GM19467 (cell line): ENCODE data around the gene PIANP.
"Not testable (repeated sequence)": the region's sequence is repeated elsewhere in the genome, so short reads cannot be mapped to it uniquely, and the experiment has no call there.

ENCODE experiments used
- ATAC-seq: cut with Tn5 transposase; IDR thresholded peaks from one replicate; pipeline ENCODE4 v1.9.1; 2021; ENCODE audit warnings: mild to moderate bottlenecking, moderate library complexity; ENCODE audit not compliant: unreplicated experiment

PIANP gene, protein sequence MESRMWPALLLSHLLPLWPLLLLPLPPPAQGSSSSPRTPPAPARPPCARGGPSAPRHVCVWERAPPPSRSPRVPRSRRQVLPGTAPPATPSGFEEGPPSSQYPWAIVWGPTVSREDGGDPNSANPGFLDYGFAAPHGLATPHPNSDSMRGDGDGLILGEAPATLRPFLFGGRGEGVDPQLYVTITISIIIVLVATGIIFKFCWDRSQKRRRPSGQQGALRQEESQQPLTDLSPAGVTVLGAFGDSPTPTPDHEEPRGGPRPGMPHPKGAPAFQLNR

DNA sequence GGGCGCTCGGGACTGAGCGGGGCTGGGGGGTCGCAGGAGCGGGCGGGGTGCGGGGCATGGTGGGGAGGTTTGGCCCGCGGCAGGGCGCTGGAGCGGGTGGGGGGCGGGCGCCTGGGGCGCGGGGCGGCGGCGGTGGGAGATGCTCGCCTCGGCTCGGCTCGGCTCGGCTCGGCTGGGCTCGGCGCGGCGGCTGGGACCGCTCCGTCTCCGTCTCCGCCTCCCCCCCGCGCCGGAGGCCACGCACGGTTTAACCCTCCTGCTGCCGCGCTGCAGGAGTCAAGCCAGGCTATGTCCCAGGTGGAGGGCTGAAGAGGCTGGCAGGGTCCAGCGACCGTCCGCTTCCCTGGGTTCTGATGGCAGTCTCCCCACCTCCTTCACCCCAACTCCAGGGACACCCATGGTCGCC lies at the start of gene PIANP:
PIANP (minus strand) TSS at position 170 of the 406 bp plus-strand sequence. CDS start 2,754 bp downstream, outside the sequence.
- ATAC-seq, result no peak

DNA sequence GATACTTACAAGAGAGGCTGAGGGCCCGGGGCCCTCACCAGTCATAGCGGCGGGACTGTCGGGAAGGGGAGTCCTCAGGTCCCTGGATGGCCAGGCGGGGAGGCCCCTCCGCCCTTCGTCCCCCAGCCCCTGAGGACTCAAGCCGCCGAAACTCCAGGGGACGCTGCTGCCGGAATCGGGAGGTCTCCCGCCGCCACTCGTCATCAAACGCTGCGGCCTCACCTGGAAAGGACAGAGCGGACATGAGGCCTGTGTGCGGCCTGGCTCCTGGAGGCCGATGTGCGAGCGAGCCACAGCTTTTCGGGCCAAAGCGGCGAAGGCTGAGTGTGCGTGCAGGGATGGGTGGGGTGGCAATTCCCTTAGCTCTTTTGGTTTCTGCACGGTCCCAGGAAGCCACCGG lies 48.1 kb upstream of the PIANP start:
- ATAC-seq, result no peak

DNA sequence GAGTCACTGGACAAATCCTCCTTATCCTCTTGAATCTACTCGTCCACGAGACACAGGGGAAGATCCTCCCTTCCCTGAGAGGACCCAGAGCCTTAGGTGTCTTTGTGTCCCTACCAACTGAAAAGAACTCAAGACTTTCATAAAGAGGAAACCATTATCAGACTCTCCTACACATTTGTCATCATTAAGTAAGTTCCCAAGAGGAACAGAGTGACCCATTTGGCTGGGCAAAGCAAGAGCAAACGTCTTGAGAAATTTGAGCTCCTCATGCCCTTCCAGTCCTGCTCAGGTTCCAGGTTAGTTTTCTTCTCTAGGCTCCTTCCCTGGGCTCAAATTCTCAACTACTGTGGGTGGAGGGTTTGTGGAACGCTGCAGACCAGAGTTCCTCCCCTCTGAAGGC lies 46.6 kb upstream of the PIANP start:
- no peak for ATAC-seq

DNA sequence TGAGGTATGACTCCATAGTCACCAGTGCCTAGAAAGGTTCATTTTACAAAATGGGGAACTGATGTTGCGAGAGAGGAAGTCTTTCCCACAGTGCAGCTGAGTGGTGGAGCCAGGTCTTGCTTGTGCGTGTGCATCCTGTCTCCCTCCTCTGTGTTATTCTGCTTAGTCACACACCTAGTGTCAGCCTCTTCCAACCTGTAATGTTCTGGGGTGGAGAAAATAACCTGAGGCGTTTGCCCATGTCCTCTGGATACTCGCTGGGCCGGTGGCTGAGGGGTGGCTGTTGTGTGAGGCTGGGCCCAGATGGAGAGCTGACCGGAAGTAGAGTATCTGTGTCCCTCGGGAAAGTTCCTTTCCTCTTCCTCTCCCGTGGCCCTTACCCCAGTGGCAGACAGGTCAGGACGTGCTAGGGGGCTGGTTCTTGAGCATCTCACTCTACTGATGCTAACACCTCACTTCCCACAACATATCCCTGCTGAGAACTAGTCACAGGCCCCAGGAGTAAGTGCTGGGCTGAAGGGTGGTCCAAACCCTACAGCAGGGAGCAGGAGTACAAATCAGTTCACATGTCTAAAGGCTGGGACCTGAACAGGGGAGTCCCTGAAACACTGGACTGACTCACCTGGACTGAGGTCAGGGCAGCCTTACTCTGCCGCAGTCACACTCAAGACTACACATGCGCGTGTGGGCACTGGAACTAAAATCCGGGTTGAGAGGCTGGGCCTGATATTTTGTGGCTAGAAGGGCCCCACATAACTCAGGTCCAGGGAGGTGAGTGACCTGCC lies 45.3 kb upstream of the PIANP start:
- ATAC-seq, result no peak

DNA sequence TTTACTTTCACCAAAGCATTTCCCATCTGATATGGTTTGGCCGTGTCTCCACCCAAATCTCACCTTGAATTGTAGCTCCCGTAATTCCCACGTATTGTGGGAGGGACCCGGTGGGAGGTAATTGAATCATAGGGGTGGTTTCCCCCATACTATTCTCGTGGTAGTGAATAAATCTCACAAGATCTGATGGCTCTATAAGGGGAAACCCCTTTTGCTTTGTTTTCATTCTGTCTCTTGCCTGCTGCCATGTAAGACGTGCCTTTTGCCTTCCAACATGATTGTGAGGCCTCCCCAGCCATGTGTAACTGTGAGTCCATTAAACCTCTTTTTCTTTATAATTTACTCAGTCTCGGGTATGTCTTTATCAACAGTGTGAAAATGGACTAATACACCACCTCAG lies 42.7 kb upstream of the PIANP start:
- not testable (repeated sequence) for ATAC-seq

DNA sequence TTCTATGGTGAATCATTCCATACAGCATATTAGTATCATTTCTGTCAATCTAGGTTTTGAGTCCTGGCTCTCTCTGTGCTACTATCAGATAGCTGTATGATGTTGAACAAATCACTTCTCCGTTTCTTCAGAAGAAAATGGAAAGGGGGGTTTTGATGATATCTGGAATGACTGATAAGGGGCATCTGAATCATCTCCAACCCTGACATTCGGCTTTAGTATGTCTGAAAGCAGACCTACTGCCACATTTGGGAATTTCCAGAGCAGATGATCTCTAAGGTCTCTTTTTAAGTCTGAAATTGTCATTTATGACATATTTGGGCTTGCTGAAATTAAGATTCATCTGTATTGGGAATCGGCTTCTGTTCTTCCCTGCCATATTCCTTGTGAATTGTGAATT lies 42.2 kb upstream of the PIANP start:
- ATAC-seq, result no peak

DNA sequence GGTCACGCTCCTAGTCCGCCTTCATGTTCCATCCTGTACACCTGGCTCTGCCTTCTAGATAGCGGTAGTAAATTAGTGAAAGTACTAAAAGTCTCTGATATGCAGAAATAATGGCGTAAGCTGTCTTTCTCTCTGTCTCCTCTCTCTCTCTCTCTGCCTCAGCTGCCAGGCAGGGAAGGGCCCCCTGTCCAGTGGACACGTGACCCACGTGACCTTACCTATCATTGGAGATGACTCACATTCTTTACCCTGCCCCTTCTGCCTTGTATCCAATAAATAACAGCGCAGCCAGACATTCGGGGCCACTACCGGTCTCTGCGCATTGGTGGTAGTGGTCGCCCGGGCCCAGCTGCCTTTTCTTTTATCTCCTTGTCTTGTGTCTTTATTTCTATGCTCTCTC lies 41.5 kb upstream of the PIANP start:
- not testable (repeated sequence) for ATAC-seq

DNA sequence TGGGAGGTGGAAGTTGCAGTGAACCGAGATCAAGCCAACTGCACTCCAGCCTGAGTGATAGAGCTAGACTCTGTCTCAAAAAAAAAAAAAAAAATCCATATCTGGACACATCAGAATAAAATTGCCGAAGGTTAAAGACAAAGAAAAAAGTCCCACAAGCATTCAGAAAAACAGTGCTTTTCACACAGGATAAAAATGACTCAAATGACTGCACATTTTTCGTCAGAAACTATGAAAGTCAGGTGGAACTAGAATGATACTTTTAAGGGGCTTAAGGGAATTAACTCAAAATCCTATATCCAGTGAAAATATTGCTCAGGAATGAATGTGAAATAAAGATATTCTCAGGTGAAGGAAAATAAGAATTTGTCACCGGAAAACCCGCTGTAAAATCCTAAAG lies 36.1 kb upstream of the PIANP start:
- ATAC-seq, result no peak

DNA sequence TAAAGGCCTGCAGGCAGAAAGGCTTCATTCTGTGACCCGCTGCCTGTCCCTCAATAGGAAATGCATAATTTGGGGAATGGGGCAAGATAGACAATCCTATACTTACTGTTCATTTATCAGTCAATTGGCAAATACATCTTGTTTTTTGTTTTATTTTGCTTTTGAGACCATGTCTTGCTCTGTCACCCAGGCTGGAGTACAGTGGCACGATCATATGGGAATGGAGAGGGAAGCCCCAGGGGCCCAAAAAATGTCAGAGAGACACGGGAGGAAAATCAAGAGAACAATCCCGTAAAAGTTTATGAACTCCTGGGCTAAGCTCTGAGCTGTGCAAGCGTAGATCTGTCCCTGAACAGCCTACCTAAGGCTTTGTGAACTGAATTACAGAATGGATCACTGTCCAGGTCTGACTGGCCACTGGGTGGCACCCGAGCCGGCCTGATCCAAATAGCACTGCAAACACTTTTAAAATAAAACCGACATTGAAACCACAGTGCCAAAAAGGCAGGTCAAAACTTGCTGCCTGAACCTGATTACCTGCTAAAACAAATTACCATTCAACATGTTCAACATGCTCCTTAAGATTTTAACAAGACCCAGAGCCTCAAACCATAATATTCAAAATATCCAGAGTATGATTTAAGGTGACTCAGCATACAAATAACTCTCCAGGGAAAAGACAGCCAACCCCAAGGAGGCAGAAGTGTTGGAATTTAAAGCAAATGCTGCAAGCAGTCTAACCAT lies 35.0 kb upstream of the PIANP start:
- no peak for ATAC-seq

DNA sequence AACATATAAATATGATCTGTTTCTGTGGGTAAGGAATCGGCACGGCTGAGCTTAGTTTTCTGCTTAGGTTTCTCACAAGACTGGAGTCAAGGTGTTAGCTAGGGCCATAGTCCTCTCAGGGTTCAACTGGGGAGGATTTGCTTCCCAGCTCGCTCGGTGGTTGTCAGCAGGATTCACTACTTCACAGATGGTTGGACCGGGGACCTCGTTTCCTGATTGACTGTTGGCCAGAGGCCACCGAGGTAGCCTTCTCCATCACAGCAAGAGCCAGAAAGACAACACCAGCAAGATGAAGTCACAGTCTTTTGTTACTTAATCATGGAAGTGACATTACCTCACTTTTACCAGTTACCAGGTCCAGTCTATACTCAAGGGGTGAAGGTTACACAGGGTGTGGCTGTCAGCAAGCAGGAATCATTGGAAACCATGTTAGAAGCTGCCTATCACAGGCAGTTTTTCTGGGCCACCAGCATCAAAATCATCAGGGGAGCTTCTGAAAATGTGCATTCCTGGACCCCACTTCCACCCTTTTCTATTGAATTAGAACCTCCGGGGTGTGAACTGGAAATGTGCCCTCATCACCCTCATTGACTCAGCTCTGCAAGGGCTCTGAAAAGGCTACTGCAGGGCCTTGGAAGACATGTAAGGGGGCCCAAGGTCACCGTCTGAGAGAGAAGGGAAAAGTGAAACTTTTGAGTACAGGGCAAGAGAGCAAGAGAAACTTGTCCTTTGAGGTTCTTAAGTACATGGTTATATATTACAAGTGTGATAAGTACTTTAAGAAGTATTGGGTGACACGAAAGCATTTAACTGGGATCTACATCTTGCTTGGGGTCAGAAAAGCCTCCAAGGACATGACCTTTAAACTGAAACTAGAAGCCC lies 34.1 kb upstream of the PIANP start:
- ATAC-seq, result no peak

DNA sequence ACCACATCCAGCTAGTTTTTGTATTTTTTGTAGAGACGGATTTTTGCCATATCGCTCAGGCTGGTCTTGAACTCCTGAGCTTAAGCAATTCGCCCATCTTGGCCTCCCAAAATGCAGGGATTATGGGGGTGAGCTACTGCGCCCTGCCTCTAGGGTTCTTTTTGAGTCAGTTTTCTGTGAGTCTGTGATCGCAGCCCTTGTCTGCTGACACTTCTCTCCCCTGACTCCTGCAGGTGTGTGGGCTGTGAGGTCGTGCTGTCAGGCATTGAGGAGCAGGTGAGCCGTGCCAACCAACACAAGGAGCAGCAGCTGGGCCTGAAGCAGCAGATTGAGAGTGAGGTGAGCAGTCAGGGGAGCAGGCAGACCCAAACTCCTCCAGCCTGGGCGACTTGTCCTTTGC lies 29.6 kb upstream of the PIANP start:
- no peak for ATAC-seq

DNA sequence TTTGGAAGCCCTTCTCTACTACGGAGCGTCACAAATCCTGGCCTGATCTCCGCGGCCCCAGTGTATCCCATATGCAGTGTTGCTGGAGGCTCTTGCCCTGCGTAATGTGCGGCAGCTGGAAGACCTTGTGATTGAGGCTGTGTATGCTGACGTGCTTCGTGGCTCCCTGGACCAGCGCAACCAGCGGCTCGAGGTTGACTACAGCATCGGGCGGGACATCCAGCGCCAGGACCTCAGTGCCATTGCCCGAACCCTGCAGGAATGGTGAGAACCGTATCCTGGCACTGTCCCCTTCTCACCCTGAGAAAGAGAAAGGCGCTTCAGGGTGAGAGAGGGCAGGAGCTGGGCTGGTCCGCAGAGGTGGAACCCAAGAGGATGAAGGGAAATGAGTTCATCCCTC lies 28.6 kb upstream of the PIANP start:
- ATAC-seq, result no peak

DNA sequence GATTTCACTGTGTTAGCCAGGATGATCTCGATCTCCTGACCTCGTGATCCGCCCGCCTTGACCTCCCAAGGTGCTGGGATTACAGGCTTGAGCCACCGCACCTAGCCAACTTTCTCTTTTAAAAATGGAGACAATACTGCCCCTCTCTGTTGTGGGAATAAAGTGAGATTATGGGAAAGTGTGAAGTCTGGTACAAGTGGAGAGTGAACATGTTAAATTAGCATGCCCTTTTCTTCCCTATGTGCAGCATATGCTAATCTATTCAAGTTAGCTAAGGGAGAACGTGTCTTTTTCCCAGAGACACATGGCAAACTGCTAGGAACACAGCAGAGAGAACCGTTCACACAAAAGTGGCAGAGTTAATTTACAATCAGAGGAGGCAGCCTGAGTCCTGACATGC lies 24.7 kb upstream of the PIANP start:
- ATAC-seq, result no peak

DNA sequence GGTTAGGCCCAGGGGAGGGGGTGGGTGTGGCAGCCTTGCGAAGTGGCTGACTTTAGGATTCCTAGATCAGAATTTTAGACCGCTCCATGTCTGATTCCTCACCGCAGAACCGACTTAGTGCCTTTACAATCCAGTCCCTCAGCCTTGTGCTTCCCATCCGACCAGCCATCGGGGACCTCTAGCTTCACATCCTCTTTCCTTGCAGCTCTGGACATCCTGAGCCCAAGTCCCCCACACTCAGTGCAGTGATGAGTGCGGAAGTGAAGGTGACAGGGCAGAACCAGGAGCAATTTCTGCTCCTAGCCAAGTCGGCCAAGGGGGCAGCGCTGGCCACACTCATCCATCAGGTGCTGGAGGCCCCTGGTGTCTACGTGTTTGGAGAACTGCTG lies 23.8 kb upstream of the PIANP start:
- peak; percentile 9 for ATAC-seq

DNA sequence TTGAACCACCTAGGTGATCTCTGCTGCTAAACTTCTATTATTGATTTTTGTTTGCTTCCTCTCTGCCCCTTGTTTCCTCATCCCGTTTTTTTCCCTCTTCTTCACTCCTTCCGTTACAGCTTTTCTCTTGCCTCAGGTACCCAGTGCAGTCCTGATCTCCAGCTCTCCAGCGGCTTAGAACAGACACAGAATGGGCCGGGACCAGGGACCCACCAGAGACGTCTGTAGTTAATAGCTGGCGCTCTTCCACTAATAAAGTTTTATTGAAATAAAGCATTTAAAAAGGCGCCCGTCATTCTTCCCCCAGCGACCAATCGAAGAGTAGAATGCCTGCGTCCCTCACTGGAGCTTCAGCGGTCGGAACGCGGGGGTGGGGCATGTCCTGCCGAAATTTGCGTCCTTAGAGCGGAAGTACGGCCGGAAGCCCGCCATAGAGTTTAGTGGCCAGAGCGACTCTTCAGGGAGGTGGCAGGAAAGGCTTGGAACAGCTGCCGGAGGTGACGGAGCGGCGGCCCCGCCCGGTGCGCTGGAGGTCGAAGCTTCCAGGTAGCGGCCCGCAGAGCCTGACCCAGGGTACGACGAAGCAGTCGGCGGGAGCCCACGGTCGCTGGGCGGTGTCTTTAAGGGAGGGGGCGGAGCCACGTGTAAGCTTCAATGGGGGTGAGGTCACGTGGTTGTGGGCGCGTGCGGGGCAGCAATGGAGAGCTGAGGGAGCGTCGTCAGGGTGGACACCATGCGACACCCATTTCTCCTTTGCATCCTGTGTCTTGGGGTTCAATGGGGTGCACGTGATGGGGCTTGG lies 23.2 kb upstream of the PIANP start, which contains the start of gene COPS7A:
COPS7A (plus strand) TSS at position 440 of the 802 bp plus-strand sequence. CDS start 611 bp downstream, outside the sequence.
- ATAC-seq, result peak; percentile 91

DNA sequence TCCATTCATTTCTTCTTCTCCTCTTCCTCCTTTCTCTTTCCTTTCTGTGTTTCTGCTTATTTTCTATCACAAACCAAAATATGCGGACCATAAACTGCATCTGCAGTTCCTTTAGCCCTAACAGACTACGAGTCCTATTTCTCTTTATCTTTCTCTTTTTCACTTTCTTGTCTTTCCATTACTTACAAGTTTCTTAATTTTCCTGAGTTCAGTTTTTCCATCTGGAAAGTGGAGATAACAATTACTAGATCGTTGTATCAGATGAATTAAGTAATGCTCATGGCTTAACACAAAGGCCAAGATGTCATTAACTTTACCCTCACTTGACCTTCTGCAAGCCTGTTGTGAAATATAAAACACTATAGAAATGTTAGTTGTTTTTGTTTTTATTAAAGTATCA lies 22.2 kb upstream of the PIANP start:
- ATAC-seq, result no peak

DNA sequence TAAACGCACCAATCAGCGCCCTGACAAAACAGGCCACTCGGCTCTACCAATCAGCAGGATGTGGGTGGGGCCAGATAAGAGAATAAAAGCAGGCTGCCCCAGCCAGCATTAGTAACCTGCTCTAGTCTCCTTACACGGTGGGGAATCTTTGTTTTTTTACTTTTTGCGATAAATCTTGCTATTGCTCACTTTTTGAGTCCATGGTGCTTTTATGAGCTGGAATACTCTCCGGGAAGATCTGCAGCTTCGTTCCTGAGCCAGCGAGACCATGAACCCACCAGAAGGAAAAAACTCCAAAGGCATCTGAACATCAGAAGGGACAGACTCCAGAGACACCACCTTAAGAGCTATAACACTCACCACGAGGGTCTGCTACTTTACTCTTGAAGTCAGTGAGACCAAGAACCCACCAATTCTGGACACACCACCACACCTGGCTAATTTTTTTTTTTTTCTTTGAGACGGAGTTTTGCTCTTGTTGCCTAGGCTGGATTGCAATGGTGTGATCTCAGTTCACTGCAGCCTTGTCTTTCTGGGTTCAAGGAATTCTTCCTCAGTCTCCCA lies 16.3 kb upstream of the PIANP start:
- no peak for ATAC-seq

DNA sequence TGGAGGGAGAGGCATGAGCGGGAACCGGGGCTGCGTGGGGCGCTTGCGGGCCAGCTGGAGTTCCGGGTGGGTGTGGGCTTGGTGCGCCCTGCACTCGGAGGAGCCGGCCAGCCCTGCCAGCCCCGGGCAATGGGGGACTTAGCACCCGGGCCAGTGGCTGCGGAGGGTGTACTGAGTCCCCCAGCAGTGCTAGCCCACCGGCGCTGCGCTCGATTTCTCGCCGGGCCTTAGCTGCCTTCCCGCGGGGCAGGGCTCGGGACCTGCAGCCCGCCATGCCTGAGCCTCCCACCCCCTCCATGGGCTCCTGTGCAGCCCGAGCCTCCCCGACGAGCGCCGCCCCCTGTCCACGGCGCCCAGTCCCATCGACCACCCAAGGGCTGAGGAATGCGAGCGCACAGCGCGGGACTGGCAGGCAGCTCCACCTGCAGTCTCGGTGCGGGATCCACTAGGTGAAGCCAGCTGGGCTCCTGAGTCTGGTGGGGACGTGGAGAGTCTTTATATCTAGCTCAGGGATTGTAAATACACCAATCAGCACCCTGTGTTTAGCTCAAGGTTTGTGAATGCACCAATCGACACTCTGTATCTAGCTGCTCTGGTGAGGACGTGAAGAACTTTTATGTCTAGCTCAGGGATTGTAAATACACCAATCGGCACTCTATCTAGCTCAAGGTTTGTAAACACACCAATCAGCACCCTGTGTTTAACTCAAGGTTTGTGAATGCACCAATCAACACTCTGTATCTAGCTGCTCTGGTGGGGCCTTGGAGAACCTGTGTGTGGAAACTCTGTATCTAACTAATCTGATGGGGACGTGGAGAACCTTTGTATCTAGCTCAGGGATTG lies 15.6 kb upstream of the PIANP start:
- ATAC-seq, result not testable (repeated sequence)

DNA sequence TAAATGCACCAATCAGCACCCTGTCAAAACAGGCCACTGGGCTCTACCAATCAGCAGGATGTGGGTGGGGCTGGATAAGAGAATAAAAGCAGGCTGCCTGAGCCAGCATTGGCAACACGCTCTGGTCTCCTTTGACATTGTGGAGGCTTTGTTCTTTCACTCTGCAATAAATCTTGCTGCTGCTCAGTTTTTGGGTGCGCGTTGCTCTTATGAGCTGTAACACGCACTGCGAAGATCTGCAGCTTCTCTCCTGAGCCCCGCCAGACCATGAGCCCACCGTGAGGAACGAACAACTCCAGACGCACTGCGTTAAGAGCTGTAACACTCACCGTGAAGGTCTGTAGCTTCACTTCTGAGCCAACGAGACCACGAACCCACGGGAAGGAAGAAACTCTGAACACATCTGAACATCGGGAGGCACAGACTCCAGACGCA lies 8.4 kb upstream of the PIANP start:
- ATAC-seq, result no peak
